GM12878 (cell line): Measurements from ENCODE around the gene DCC. TPM values are rescaled to one million over a fixed set of nuclear protein-coding genes. Genes with fewer than 3 reads are reported as not detected.

Experiments
- ATAC-seq: fragments of 200-7000 bp; cut with Tn5 transposase; 3 replicates; pipeline ENCODE4 v1.9.1; 2020; ENCODE audit warnings: mild to moderate bottlenecking, moderate library complexity
- BruUV-seq: library from RNA; stranded (reverse); fragments of 400-500 nt; replicated peaks from 2 replicates; lab custom pipeline; 2021; lab: Mats Ljungman, UMichigan
- CTCF ChIA-PET: fragments of 300-600 bp; sonication (Branson Sonifier 250); formaldehyde crosslinking; extraction: SDS; loops from one replicate; lab custom pipeline; 2021; ENCODE audit warnings: inconsistent platforms; lab: Yijun Ruan, JAX
- POLR2A ChIA-PET: fragments of 350-600 bp; formaldehyde crosslinking; extraction: SDS; loops from one replicate; lab custom pipeline; 2021; ENCODE audit warnings: inconsistent platforms; lab: Charles Lee
- RAD21 ChIA-PET: fragments of 300-600 bp; sonication (Branson Sonifier 250); formaldehyde crosslinking; loops from one replicate; lab custom pipeline; 2023; ENCODE audit warnings: antibody characterized with exemption; ENCODE audit not compliant: unreplicated experiment; lab: Charles Lee
- SMC1A ChIA-PET: fragments of 300-600 bp; sonication (Branson Sonifier 250); formaldehyde crosslinking; loops from one replicate; lab custom pipeline; 2023; ENCODE audit not compliant: unreplicated experiment, uncharacterized antibody; lab: Charles Lee
- DNase-seq: peaks from one replicate; pipeline ENCODE4 v3.0.0-alpha.2; 2011; ENCODE audit warnings: low read depth, low spot score
- FAIRE-seq: peaks from 3 replicates; lab custom pipeline; 2011; peaks lifted over from hg19 to GRCh38; lab: Jason Lieb, UNC
- H2AFZ ChIP-seq: 2 replicates; pipeline ENCODE4 v1.6.0; 2011; ENCODE audit warnings: low read depth, low read length, control low read depth; ENCODE audit not compliant: control insufficient read depth
- H3K27ac ChIP-seq: 2 replicates; pipeline ENCODE4 v1.5.1; 2011; ENCODE audit warnings: control low read depth; ENCODE audit not compliant: control insufficient read depth, insufficient read depth
- H3K27me3 ChIP-seq, 2 experiments: replicated peaks in 1 of 2; 2 replicates each; pipeline versions ENCODE4 v1.6.0 to v1.6.1; 2011; ENCODE audit warnings: low read length in 1 of 2; ENCODE audit not compliant: control insufficient read depth in 2 of 2, insufficient read depth in 2 of 2
- H3K36me3 ChIP-seq, 2 experiments: 2 replicates each; pipeline ENCODE4 v1.5.1; 2011; ENCODE audit warnings: low read length in 1 of 2; ENCODE audit not compliant: control insufficient read depth in 2 of 2, insufficient read depth in 2 of 2
- H3K4me1 ChIP-seq: 2 replicates; pipeline ENCODE4 v1.6.1; 2011; ENCODE audit warnings: mild to moderate bottlenecking, low read length, moderate library complexity, mixed read lengths; ENCODE audit not compliant: control insufficient read depth, insufficient read depth
- H3K4me2 ChIP-seq: 2 replicates; pipeline ENCODE4 v1.6.0; 2011; ENCODE audit warnings: control low read depth; ENCODE audit not compliant: control insufficient read depth, insufficient read depth
- H3K4me3 ChIP-seq: fragments of 200-600 bp; sonication (generic); 2 replicates; pipeline ENCODE4 v1.5.1; 2016
- H3K79me2 ChIP-seq: 2 replicates; pipeline ENCODE4 v1.6.0; 2011; ENCODE audit warnings: low read length; ENCODE audit not compliant: control insufficient read depth, insufficient read depth
- H3K9ac ChIP-seq: 2 replicates; pipeline ENCODE4 v1.8.0; 2011; ENCODE audit warnings: low read length, control low read depth, mixed read lengths; ENCODE audit not compliant: control insufficient read depth, insufficient read depth
- H3K9me3 ChIP-seq: replicated peaks from 3 replicates; pipeline ENCODE4 v1.5.1; 2011; ENCODE audit warnings: mild to moderate bottlenecking, low read length; ENCODE audit not compliant: control insufficient read depth, insufficient read depth
- H4K20me1 ChIP-seq: 2 replicates; pipeline ENCODE4 v1.6.0; 2011; ENCODE audit not compliant: control insufficient read depth, insufficient read depth
- E2F8 ChIP-seq: fragments of 450-650 bp; IDR thresholded peaks from 2 replicates; pipeline ENCODE4 v1.6.1; 2018; ENCODE audit warnings: mild to moderate bottlenecking, low read depth, moderate library complexity; ENCODE audit not compliant: partially characterized antibody
- ELK1 ChIP-seq: IDR thresholded peaks from 2 replicates; pipeline ENCODE4 v1.6.1; 2012; ENCODE audit warnings: low read depth, low read length, improper control_type of control experiment
- EZH2 ChIP-seq: IDR thresholded peaks from 2 replicates; pipeline ENCODE4 v1.6.1; 2012; ENCODE audit warnings: low read depth, mild to moderate bottlenecking, control low read depth, inconsistent platforms, low read length, borderline replicate concordance; ENCODE audit not compliant: control insufficient read depth
- IKZF2 ChIP-seq, 2 experiments: fragments of 450-650 bp; IDR thresholded peaks; 2 replicates each; pipeline ENCODE4 v1.6.1; 2017; ENCODE audit warnings: mild to moderate bottlenecking in 2 of 2, moderate library complexity in 2 of 2
- SPI1 ChIP-seq: IDR thresholded peaks from 2 replicates; pipeline ENCODE4 v1.6.1; 2011; ENCODE audit warnings: low read depth, mild to moderate bottlenecking, low read length, moderate library complexity, borderline replicate concordance; ENCODE audit not compliant: insufficient read depth
- SUPT20H ChIP-seq: IDR thresholded peaks from 2 replicates; pipeline ENCODE4 v1.6.1; 2011; ENCODE audit warnings: low read depth, mild to moderate bottlenecking, low read length, moderate library complexity, borderline replicate concordance; ENCODE audit not compliant: control insufficient read depth
- WGBS: methylation state at CpG from one replicate; pipeline ENCODE4 v1.1.6; 2016; ENCODE audit warnings: low lambda C conversion rate; ENCODE audit not compliant: insufficient replicate concordance, insufficient coverage; ENCODE audit errors: missing lambda C conversion rate; 5-methylcytosine and 5-hydroxymethylcytosine counted together
- in situ Hi-C: fragments of 300-500 bp; cut with MboI; formaldehyde crosslinking; loops from 9 replicates; pipeline ENCODE4 v1.14.3; 2018; ENCODE audit warnings: mixed read lengths
- intact Hi-C: fragments of 100-400 bp; cut with micrococcal nuclease; formaldehyde crosslinking; loops from one replicate; pipeline ENCODE4 v1.14.2; 2022; ENCODE audit not compliant: unreplicated experiment
- polyA plus RNA-seq, 11 experiments: library from polyadenylated mRNA; depleted of rRNA in 4 of 11; unstranded in 6 of 11; stranded (reverse) in 5 of 11; fragments of >200 nt; fragmentation: Nextera tagmentation in 4 of 11; fragmentation: Illumina TruSeq in 1 of 11; extraction: Ambion mirVana in 4 of 11; extraction: Trizol in 1 of 11; gene quantifications; 1 replicate in 1 of 11; 2 replicates in 10 of 11; pipeline versions ENCODE4 v1.2.1 to v1.2.3, GENCODE V29; 2011 to 2016; ENCODE audit warnings: inconsistent platforms in 2 of 11, missing spikeins in 2 of 11, low read depth in 1 of 11
- total RNA-seq, 4 experiments: library from RNA; depleted of rRNA in 3 of 4; stranded (reverse); fragments of >200 nt in 3 of 4; fragmentation: Illumina TruSeq in 1 of 4; extraction: Trizol in 1 of 4; gene quantifications; 2 replicates each; pipeline versions ENCODE4 v1.2.1 to v1.2.3, GENCODE V29; 2013 to 2021
- TF ChIP-seq, protein P1 (sequence below): fragments of 450-650 bp; IDR thresholded peaks from 2 replicates; pipeline ENCODE4 v1.6.1; 2017; ENCODE audit warnings: antibody characterized with exemption, mild to moderate bottlenecking, moderate library complexity
- TF ChIP-seq, protein P2 (sequence below): fragments of 450-650 bp; IDR thresholded peaks from 2 replicates; pipeline ENCODE4 v1.6.1; 2018; ENCODE audit warnings: borderline replicate concordance, mild to moderate bottlenecking; ENCODE audit not compliant: partially characterized antibody
- TF ChIP-seq, protein P3 (sequence below): fragments of 450-650 bp; IDR thresholded peaks from 2 replicates; pipeline ENCODE4 v1.6.1; 2017; ENCODE audit warnings: borderline replicate concordance

The DCC gene
- total and polyA plus RNA-seq, 10 of the 15 experiments (the other 5 are each of a cell fraction or from before 2014, with no cell fraction given) = 0.01 TPM; not detected in 9

GRCh38 chr18:52572036-52573000 is 232.3 kb downstream of the DCC start:
- no peak overlapping the region for H3K9ac ChIP-seq
- no TSS peak for BruUV-seq
- no peaks in the 10 kb centered on the region for H3K4me1 ChIP-seq
- H3K4me3 ChIP-seq = no peak overlapping the region
- DNase-seq (no peak), FAIRE-seq (no peak), ATAC-seq (no peak)
- H3K27me3 ChIP-seq = no peaks in the 10 kb centered on the region
- no peaks in the 10 kb centered on the region for H4K20me1 ChIP-seq
- CTCF ChIA-PET = no interaction called here
- no peaks in the 10 kb centered on the region for H3K79me2 ChIP-seq
- SMC1A ChIA-PET = no interaction called here
- intact Hi-C loops = no loop called here
- RAD21 ChIA-PET = no interaction called here
- H3K36me3 ChIP-seq = no peaks in the 10 kb centered on the region
- 3% methylated on average over 13 of the region's 13 CpGs for WGBS
- POLR2A ChIA-PET = no interaction called here
- in situ Hi-C loops = no loop called here
- H3K4me2 ChIP-seq = no peak overlapping the region
- no peak overlapping the region for H2AFZ ChIP-seq
- no peaks in the 10 kb centered on the region for H3K9me3 ChIP-seq
- no peak overlapping the region for H3K27ac ChIP-seq
- TF ChIP-seq IKZF2 (IDR thresholded peaks at IDR 0.05) (no peak), ELK1 (no peak), SPI1 (no peak), SUPT20H (no peak), EZH2 (no peak), E2F8 (no peak)
- TF ChIP-seq, protein P1, sequence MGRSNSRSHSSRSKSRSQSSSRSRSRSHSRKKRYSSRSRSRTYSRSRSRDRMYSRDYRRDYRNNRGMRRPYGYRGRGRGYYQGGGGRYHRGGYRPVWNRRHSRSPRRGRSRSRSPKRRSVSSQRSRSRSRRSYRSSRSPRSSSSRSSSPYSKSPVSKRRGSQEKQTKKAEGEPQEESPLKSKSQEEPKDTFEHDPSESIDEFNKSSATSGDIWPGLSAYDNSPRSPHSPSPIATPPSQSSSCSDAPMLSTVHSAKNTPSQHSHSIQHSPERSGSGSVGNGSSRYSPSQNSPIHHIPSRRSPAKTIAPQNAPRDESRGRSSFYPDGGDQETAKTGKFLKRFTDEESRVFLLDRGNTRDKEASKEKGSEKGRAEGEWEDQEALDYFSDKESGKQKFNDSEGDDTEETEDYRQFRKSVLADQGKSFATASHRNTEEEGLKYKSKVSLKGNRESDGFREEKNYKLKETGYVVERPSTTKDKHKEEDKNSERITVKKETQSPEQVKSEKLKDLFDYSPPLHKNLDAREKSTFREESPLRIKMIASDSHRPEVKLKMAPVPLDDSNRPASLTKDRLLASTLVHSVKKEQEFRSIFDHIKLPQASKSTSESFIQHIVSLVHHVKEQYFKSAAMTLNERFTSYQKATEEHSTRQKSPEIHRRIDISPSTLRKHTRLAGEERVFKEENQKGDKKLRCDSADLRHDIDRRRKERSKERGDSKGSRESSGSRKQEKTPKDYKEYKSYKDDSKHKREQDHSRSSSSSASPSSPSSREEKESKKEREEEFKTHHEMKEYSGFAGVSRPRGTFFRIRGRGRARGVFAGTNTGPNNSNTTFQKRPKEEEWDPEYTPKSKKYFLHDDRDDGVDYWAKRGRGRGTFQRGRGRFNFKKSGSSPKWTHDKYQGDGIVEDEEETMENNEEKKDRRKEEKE = no peak
- TF ChIP-seq, protein P2, sequence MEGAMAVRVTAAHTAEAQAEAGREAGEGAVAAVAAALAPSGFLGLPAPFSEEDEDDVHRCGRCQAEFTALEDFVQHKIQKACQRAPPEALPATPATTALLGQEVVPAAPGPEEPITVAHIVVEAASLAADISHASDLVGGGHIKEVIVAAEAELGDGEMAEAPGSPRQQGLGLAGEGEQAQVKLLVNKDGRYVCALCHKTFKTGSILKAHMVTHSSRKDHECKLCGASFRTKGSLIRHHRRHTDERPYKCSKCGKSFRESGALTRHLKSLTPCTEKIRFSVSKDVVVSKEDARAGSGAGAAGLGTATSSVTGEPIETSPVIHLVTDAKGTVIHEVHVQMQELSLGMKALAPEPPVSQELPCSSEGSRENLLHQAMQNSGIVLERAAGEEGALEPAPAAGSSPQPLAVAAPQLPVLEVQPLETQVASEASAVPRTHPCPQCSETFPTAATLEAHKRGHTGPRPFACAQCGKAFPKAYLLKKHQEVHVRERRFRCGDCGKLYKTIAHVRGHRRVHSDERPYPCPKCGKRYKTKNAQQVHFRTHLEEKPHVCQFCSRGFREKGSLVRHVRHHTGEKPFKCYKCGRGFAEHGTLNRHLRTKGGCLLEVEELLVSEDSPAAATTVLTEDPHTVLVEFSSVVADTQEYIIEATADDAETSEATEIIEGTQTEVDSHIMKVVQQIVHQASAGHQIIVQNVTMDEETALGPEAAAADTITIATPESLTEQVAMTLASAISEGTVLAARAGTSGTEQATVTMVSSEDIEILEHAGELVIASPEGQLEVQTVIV = no peak
- TF ChIP-seq, protein P3, sequence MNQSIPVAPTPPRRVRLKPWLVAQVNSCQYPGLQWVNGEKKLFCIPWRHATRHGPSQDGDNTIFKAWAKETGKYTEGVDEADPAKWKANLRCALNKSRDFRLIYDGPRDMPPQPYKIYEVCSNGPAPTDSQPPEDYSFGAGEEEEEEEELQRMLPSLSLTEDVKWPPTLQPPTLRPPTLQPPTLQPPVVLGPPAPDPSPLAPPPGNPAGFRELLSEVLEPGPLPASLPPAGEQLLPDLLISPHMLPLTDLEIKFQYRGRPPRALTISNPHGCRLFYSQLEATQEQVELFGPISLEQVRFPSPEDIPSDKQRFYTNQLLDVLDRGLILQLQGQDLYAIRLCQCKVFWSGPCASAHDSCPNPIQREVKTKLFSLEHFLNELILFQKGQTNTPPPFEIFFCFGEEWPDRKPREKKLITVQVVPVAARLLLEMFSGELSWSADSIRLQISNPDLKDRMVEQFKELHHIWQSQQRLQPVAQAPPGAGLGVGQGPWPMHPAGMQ = no peak
